Activated naive CD8-positive, alpha-beta T cell treated with anti-CD3 and anti-CD28 coated beads for 36 hours (primary cell): ENCODE data around the gene CAPN1. TPM values are rescaled to one million over a fixed set of nuclear protein-coding genes. Genes with fewer than 3 reads are reported as not detected.

Source experiments
- DNase-seq: peaks from one replicate; pipeline ENCODE4 v3.0.0; 2021
- H3K27ac Mint-ChIP-seq: one replicate; pipeline ENCODE4 v1.8.0; 2022; ENCODE audit warnings: mild to moderate bottlenecking, moderate library complexity, mixed read lengths
- H3K27me3 Mint-ChIP-seq: one replicate; pipeline ENCODE4 v1.8.0; 2022; ENCODE audit warnings: mild to moderate bottlenecking, mixed read lengths
- H3K36me3 Mint-ChIP-seq: one replicate; pipeline ENCODE4 v1.8.0; 2021; ENCODE audit warnings: mild to moderate bottlenecking, mixed read lengths
- H3K4me1 Mint-ChIP-seq: one replicate; pipeline ENCODE4 v1.8.0; 2021; ENCODE audit warnings: mixed read lengths
- H3K4me3 Mint-ChIP-seq: one replicate; pipeline ENCODE4 v1.8.0; 2022; ENCODE audit warnings: mild to moderate bottlenecking, moderate library complexity, mixed read lengths
- H3K9me3 Mint-ChIP-seq: one replicate; pipeline ENCODE4 v1.8.0; 2022; ENCODE audit warnings: mixed read lengths
- total RNA-seq, 2 experiments: library from RNA; stranded (reverse); gene quantifications; one replicate each; pipeline ENCODE4 v1.2.3, GENCODE V29; 2021

Gene CAPN1
- total RNA-seq, 2 experiments from 2014 or later, result 57.9 to 66.7 TPM

DNA sequence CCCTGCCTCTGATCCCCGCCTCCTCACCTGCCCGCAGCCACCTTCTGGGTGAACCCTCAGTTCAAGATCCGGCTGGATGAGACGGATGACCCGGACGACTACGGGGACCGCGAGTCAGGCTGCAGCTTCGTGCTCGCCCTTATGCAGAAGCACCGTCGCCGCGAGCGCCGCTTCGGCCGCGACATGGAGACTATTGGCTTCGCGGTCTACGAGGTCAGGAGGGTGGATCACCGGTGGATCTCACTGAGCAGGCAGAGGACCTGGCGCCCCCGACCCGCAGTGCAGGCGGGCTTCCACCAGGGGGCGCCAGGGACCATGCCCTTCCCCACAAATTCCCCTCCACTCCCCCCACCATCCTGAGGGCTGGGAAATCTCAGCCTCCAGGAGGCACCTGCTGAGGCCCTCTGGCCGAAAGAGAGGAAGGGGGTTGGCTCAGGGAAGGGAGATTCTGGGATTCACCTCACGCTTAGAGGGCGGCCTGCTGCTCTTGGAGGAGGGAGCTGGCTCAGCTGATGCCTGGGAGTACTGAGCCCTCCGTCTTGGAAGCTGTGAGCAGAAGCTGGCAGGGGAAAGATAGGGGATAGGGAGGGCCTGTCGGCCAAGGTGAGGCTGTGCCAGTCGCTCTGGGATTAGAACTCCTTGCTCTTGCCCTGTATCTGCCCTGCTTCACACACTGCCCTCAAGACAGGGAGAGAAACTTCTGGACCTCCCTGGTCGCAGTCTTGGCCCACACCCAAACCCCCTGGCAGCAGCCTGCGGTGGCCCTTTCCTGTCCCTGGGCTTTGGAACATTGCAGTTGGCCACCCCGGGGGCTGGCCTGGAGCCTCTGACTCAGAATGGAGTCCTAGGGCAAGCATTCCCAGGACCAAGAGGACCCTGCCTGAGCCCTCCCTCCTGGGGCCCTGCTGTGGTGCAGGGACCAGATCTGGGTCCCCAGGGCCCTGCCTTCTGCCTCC, 23.2 kb downstream of the CAPN1 start:
- Mint-ChIP-seq H3K36me3 (no peaks in the 10 kb centered on the region), H3K4me1 (peaks cover 2% of the 10 kb centered on the region), H3K9me3 (no peaks in the 10 kb centered on the region), H3K27ac (no peak overlapping the region), H3K4me3 (no peak overlapping the region), H3K27me3 (no peaks in the 10 kb centered on the region)
- peak; percentile 54 for DNase-seq

DNA sequence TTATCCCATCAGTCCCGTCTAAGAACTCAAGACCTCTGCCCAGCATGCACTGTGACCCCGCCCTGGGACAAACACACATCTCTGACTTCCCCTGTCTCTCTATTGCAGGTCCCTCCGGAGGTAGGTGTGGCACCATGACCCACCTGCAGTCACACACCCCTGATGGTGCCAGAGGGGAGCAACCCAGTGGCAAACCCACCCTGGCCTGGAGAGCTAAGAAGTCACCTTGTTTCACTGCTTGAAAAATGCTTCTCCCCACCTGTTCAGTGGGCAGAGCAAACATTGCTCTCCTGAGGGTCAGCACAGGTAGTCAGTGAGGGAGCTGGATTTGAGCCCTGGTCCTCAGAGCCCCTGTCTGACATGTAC, 23.9 kb downstream of the CAPN1 start:
- Mint-ChIP-seq H3K4me1 (peaks cover 2% of the 10 kb centered on the region), H3K4me3 (no peak overlapping the region), H3K36me3 (no peaks in the 10 kb centered on the region), H3K27ac (no peak overlapping the region), H3K9me3 (no peaks in the 10 kb centered on the region), H3K27me3 (no peaks in the 10 kb centered on the region)
- DNase-seq, result no peak

DNA sequence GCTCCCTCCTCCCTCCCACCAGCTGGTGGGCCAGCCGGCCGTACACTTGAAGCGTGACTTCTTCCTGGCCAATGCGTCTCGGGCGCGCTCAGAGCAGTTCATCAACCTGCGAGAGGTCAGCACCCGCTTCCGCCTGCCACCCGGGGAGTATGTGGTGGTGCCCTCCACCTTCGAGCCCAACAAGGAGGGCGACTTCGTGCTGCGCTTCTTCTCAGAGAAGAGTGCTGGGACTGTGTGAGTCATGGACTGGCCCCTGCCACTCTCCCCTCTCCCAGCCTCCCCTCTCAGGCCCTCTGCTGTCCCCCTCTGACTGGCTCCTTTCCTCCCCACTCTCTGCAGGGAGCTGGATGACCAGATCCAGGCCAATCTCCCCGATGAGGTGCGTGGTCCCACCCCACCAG, 24.7 kb downstream of the CAPN1 start:
- H3K9me3 Mint-ChIP-seq, result no peaks in the 10 kb centered on the region
- no peaks in the 10 kb centered on the region for H3K27me3 Mint-ChIP-seq
- no peaks in the 10 kb centered on the region for H3K36me3 Mint-ChIP-seq
- no peak overlapping the region for H3K4me3 Mint-ChIP-seq
- no peak for DNase-seq
- peaks cover 2% of the 10 kb centered on the region for H3K4me1 Mint-ChIP-seq
- H3K27ac Mint-ChIP-seq, result no peak overlapping the region

DNA sequence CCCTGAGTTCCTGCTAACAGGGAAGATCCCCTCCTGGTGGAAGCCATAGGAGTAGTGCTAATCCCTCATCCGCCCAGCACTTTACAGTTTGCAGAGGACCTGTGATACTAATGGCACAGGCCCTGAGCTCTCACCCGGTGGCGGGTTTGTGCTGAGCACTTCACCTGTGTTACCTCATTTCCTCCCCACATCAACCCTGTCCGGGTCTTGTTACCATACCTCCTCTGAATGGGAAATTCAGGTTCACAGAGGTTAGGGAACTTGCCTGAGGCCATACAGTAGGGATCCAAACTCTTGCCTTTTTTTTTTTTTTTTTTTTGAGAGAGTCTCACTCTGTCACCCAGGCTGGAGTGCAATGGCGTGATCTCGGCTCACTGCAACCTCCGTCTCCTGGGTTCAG, 25.2 kb downstream of the CAPN1 start:
- Mint-ChIP-seq H3K36me3 (no peaks in the 10 kb centered on the region), H3K9me3 (no peaks in the 10 kb centered on the region), H3K4me3 (no peak overlapping the region), H3K4me1 (peaks cover 2% of the 10 kb centered on the region), H3K27ac (no peak overlapping the region), H3K27me3 (no peaks in the 10 kb centered on the region)
- no peak for DNase-seq

DNA sequence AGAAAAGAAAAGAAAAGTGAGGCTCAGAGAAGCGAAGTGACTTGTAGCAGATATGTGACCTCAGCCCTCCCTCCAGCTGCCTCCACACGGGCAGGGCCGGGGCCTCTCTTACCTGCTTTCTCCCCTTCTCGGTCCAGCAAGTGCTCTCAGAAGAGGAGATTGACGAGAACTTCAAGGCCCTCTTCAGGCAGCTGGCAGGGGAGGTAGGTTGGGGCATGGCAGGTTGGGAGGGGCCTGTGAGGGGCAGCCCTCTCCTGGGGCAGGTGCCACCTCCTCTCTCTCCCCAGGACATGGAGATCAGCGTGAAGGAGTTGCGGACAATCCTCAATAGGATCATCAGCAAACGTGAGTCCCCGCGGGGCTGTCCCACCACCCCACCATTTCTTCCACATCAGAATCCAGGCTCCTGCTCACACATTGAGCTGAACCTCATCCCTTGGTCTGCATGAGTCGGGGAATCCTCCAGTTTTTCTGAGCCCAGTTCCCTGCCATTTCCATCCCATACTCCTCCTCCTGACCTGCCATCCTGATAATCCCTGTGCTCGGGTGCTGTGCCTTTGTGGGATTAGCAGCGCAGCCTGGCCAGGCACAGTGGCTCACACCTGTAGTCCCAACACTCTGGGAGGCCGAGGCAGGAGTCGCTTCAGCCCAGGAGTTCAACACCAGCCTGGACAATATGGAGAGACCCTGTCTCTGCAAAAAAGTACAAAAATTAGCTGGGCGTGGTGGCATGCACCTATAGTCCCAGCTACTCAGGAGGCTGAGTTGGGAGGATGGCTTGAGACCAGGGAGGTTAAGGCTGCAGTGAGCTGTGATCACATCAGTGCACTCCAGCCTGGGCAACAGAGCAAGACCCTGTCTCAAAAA, 26.4 kb downstream of the CAPN1 start:
- no peak overlapping the region for H3K27ac Mint-ChIP-seq
- H3K36me3 Mint-ChIP-seq, result no peaks in the 10 kb centered on the region
- H3K9me3 Mint-ChIP-seq, result no peaks in the 10 kb centered on the region
- DNase-seq, result no peak
- peaks cover 7% of the 10 kb centered on the region for H3K4me1 Mint-ChIP-seq
- H3K4me3 Mint-ChIP-seq, result no peak overlapping the region
- no peaks in the 10 kb centered on the region for H3K27me3 Mint-ChIP-seq

DNA sequence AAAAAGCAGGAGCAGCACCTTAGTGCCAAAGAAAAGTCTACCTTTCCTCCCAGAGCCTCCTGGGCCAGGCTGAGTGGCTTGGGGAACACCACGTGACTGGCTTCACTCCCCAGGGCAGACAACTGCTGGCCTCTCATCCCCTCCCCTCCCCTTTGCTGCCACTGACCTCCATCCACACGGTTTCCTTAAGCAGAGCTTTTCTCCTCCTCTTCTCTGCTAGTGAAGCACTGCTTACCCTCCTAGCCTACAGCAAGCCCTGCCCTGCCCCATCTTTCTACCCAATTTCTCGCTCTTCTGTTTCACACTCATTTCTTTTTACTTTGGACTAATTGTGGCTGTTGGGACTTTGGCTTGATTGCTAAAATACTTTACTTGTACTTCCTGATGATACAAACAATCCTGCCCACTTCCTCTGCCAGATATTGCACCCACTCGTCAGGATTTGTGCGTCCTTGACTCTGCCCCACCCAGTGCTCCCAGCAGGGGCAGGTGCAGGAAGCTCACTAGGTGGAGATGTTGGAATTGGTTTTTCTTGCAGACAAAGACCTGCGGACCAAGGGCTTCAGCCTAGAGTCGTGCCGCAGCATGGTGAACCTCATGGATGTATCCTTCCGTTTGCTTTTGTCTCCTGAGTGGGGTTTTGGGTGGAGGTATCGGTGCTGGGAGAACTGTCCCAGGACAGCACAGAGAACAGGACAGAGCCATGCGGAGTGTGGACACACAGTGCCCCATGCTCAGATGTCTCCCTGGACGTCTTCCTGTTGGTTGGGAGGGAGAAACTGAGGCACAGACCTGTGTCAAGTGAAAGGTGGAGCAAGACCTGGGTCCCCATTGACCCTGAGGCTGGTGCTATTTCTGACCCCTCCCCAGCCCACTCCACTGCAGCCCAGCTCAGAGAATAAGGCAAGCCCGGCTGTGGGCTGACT, 27.3 kb downstream of the CAPN1 start:
- no peak overlapping the region for H3K27ac Mint-ChIP-seq
- no peaks in the 10 kb centered on the region for H3K36me3 Mint-ChIP-seq
- no peak for DNase-seq
- H3K27me3 Mint-ChIP-seq, result no peaks in the 10 kb centered on the region
- H3K4me3 Mint-ChIP-seq, result no peak overlapping the region
- H3K4me1 Mint-ChIP-seq, result peaks cover 7% of the 10 kb centered on the region
- no peaks in the 10 kb centered on the region for H3K9me3 Mint-ChIP-seq

DNA sequence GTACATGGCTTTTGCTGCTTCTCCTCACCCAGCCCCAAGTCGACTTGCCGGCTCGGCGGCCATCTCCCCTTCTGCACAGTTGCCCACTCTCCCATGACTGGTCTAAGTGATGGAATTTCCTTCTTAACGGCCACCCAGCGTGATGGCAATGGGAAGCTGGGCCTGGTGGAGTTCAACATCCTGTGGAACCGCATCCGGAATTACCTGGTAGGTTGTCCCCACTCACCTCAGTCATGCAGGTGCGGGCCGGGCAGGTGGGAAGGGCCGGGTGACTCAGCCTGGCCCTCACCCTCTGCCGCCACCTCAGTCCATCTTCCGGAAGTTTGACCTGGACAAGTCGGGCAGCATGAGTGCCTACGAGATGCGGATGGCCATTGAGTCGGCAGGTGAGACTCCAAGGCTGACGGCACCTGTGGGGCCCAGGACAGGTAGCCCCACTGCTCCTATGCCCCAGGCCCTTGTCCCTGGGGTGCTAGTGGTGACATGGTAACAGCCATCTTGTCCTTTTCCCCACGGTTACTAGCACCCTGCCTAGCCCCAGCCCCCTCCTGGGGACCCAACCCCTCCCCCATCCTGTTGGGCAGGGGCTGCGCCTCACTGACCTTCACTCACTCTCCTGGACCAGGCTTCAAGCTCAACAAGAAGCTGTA, 28.1 kb downstream of the CAPN1 start:
- no peaks in the 10 kb centered on the region for H3K27me3 Mint-ChIP-seq
- no peak overlapping the region for H3K4me3 Mint-ChIP-seq
- peaks cover 8% of the 10 kb centered on the region for H3K4me1 Mint-ChIP-seq
- no peaks in the 10 kb centered on the region for H3K36me3 Mint-ChIP-seq
- no peak for DNase-seq
- no peaks in the 10 kb centered on the region for H3K9me3 Mint-ChIP-seq
- H3K27ac Mint-ChIP-seq, result no peak overlapping the region

DNA sequence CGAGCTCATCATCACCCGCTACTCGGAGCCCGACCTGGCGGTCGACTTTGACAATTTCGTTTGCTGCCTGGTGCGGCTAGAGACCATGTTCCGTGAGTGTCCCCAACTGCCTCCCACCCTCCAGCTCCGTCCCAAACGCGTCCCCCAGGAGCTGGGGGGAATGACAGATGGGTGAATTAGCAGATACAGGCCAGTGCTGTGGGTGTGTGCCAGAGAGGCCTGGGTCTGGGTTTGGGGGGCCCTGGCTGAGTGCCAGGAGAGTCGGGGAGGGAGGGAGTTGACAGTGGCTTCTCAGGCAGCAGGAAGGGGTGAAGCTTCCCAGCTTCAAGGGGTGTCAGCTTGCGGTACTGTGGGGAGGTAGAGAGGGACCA, 28.6 kb downstream of the CAPN1 start:
- peaks cover 8% of the 10 kb centered on the region for H3K4me1 Mint-ChIP-seq
- H3K9me3 Mint-ChIP-seq, result no peaks in the 10 kb centered on the region
- DNase-seq, result no peak
- H3K27ac Mint-ChIP-seq, result no peak overlapping the region
- no peaks in the 10 kb centered on the region for H3K36me3 Mint-ChIP-seq
- no peaks in the 10 kb centered on the region for H3K27me3 Mint-ChIP-seq
- H3K4me3 Mint-ChIP-seq, result no peak overlapping the region

DNA sequence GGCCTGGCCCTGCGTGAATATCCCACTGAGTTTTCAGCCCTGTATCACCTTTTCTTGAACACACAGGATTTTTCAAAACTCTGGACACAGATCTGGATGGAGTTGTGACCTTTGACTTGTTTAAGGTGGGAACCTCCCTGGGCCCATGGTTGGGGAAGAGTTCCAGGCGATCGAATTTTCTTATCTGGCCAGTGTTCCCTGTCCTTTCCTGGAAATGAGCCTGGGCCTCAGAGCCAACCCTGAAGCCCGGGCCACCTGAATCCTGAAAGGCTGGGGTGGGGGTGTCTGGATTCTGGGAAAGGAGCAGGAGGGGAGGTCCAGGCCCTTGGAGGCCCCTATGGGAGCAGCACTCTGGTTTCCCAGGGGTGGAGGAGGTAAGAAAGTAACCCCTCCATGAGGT, 29.0 kb downstream of the CAPN1 start:
- Mint-ChIP-seq H3K9me3 (peaks cover 3% of the 10 kb centered on the region), H3K4me3 (no peak overlapping the region), H3K27me3 (peaks cover 3% of the 10 kb centered on the region), H3K4me1 (peaks cover 10% of the 10 kb centered on the region), H3K36me3 (peaks cover 2% of the 10 kb centered on the region), H3K27ac (no peak overlapping the region)
- no peak for DNase-seq

DNA sequence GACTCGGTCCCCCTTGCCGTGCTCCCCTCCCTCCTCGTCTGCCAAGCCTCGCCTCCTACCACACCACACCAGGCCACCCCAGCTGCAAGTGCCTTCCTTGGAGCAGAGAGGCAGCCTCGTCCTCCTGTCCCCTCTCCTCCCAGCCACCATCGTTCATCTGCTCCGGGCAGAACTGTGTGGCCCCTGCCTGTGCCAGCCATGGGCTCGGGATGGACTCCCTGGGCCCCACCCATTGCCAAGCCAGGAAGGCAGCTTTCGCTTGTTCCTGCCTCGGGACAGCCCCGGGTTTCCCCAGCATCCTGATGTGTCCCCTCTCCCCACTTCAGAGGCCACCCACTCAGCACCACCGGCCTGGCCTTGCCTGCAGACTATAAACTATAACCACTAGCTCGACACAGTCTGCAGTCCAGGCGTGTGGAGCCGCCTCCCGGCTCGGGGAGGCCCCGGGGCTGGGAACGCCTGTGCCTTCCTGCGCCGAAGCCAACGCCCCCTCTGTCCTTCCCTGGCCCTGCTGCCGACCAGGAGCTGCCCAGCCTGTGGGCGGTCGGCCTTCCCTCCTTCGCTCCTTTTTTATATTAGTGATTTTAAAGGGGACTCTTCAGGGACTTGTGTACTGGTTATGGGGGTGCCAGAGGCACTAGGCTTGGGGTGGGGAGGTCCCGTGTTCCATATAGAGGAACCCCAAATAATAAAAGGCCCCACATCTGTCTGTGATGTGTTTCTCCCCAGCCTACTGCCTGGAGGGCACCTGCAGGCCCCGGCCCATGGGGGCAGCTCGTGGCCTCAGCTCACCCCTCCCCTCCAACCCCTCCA, 29.8 kb downstream of the CAPN1 start:
- Mint-ChIP-seq H3K4me1 (peaks cover 10% of the 10 kb centered on the region), H3K27ac (no peak overlapping the region), H3K4me3 (no peak overlapping the region), H3K27me3 (peaks cover 4% of the 10 kb centered on the region), H3K9me3 (peaks cover 3% of the 10 kb centered on the region), H3K36me3 (peaks cover 2% of the 10 kb centered on the region)
- no peak for DNase-seq

DNA sequence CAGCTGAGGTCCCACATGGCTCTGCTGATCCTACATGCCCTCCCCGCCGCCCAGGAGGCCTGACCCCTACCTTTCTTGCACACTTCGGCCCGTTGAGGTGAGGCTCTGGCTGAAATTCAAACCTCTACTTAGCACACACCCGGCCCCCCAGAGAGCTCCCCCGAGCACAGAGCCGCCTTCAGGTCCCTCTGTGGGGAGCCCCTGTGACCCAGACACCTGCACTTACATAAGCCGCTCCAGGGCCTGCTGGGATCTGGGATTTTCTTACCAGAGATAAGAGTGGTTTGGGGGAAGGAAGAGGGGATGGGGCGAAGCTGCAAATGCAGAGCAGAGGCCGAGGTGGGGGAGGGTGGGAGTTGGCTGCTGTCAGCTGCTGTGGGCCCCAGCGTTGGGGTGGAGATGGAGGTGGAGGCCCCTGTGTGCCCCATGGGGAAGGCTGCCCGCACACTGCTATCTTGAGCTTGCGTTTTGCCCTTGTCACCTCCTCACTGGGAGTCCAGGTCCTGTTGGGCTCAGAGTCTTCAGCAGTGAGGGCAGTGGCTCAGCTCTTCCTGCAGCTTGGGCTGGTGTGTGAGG, 30.6 kb downstream of the CAPN1 start:
- H3K27me3 Mint-ChIP-seq, result peaks cover 4% of the 10 kb centered on the region
- peaks cover 3% of the 10 kb centered on the region for H3K9me3 Mint-ChIP-seq
- peaks cover 2% of the 10 kb centered on the region for H3K36me3 Mint-ChIP-seq
- H3K4me3 Mint-ChIP-seq, result no peak overlapping the region
- H3K4me1 Mint-ChIP-seq, result peaks cover 10% of the 10 kb centered on the region
- no peak for DNase-seq
- no peak overlapping the region for H3K27ac Mint-ChIP-seq

DNA sequence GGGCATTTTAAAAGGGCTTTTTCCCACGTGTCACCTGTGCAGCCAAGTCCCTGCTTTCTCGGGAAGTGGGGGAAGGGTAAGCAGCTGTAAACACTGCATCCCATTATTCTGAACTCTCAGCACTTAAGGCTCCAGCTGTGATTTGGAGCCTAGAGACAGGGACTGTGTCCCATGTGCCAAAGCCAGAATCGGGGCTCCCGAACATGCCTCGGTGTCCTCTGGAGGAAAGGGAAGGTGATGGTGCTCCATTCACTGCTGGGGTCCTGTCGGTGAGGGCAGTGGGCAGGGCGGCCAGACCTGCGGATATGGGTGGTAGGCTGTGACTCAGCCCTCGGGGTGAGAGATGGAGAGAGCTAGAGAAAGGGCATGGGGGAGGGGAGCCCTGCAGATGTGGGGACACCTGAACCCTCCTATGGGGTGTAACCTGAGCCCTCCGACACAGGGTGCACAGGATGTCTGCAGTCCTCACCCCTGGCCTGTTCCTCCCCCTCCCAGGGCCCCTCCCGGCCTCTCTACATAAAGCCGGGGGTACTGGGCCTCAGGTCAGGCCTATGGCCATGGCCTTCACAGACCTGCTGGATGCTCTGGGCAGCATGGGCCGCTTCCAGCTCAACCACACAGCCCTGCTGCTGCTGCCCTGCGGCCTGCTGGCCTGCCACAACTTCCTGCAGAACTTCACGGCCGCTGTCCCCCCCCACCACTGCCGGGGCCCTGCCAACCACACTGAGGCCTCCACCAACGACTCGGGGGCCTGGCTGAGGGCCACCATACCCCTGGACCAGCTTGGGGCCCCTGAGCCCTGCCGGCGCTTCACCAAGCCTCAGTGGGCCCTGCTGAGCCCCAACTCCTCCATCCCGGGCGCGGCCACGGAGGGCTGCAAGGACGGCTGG, 31.8 kb downstream of the CAPN1 start:
- Mint-ChIP-seq H3K4me1 (peaks cover 10% of the 10 kb centered on the region), H3K9me3 (peaks cover 3% of the 10 kb centered on the region), H3K27me3 (peaks cover 4% of the 10 kb centered on the region), H3K4me3 (no peak overlapping the region), H3K27ac (no peak overlapping the region), H3K36me3 (peaks cover 2% of the 10 kb centered on the region)
- DNase-seq, result no peak
